Transverse colon (tissue), 3 donors: Measurements from ENCODE around the gene PRR5L.

Source experiments
- EP300 ChIP-seq: sonication (generic); formaldehyde crosslinking; IDR thresholded peaks from one replicate; pipeline ENCODE4 v1.6.1; 2017; ENCODE audit warnings: antibody characterized with exemption, low read depth
- POLR2A ChIP-seq: fragments of 450-650 bp; IDR thresholded peaks from one replicate; pipeline ENCODE4 v1.6.1; 2016; ENCODE audit warnings: antibody characterized with exemption, mild to moderate bottlenecking, moderate library complexity
- TF ChIP-seq, protein P1 (sequence below), 5 experiments: fragments of 200-600 bp in 3 of 5; fragments of 450-650 bp in 2 of 5; sonication (generic) in 3 of 5; IDR thresholded peaks; 1 replicate in 2 of 5; 2 replicates in 3 of 5; pipeline ENCODE4 v1.5.1; 2016 to 2017; ENCODE audit warnings: antibody characterized with exemption in 5 of 5, inconsistent platforms in 3 of 5, mild to moderate bottlenecking in 2 of 5, moderate library complexity in 1 of 5

DNA sequence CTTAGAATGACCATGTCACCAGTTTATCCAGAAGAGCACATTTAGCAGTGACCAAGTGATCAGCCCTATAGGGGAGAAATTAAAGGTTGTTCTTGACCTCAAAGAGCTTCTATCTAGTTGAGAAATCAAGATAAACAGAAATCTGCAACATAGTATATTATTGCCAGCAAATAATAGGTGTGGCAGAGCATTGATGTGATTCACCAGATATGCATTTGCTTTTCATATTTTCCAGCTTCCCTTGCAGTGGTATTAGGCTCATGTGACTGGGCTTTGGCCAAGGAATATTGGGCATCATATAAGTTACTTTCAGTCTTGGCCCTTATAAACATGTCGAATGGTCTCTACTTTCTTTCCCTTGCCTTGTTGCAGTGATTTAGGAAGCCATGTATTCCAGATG lies 41.4 kb upstream of the PRR5L start:
- TF ChIP-seq POLR2A (no peak), EP300 (no peak)
- TF ChIP-seq, protein P1, sequence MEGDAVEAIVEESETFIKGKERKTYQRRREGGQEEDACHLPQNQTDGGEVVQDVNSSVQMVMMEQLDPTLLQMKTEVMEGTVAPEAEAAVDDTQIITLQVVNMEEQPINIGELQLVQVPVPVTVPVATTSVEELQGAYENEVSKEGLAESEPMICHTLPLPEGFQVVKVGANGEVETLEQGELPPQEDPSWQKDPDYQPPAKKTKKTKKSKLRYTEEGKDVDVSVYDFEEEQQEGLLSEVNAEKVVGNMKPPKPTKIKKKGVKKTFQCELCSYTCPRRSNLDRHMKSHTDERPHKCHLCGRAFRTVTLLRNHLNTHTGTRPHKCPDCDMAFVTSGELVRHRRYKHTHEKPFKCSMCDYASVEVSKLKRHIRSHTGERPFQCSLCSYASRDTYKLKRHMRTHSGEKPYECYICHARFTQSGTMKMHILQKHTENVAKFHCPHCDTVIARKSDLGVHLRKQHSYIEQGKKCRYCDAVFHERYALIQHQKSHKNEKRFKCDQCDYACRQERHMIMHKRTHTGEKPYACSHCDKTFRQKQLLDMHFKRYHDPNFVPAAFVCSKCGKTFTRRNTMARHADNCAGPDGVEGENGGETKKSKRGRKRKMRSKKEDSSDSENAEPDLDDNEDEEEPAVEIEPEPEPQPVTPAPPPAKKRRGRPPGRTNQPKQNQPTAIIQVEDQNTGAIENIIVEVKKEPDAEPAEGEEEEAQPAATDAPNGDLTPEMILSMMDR (IDR thresholded peaks at IDR 0.05) = no peak
